ENCODE measurements around the gene DOCK9.

The DOCK9 gene

DNA sequence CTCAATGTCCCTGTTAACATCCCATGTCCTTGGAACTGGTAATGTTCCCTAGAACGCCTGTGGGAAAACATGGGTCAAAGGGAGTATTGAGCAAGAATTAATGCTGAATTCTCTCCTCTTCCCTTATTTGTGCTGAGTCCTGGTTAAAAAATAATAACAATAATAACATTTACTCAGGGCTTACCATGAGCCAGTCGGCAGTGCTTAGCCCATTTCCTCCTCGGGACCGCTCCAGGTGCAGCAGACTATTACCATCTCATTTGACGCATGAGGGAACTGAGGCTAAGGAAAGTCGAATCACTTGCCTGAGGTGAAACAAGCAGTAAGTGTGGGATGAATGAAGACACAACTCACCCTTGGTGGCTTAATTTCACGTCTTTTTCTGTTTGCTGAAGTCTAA is 191.8 kb downstream of the DOCK9 start:
- Histone ChIP-seq H3K4me3 (ENCODE audit: low read depth, low read length, poor library complexity, severe bottlenecking) (no peak overlapping the region), H3K79me2 (ENCODE audit: insufficient read depth, low read length) (no peaks in the 10 kb centered on the region), H3K36me3 (ENCODE audit: insufficient read depth, low read length) (no peaks in the 10 kb centered on the region), H3K9ac (ENCODE audit: low read length) (no peak overlapping the region), H3K9me3 (ENCODE audit: low read length) (no peaks in the 10 kb centered on the region), H3K27me3 (ENCODE audit: insufficient read depth, low read length) (no peaks in the 10 kb centered on the region), H3K9me2 (ENCODE audit: low read depth, low read length) (no peaks in the 10 kb centered on the region), H4K20me1 (ENCODE audit: insufficient read depth, low read length) (no peaks in the 10 kb centered on the region), H3K4me1 (ENCODE audit: insufficient read depth, low read length, severe bottlenecking) (no peaks in the 10 kb centered on the region), H2AFZ (ENCODE audit: low read length) (no peak overlapping the region), H3K27ac (ENCODE audit: low read depth, low read length, poor library complexity, severe bottlenecking) (no peak overlapping the region), H3F3A (ENCODE audit: insufficient read depth, low read length) (no peaks in the 10 kb centered on the region), H3K4me2 (ENCODE audit: low read length) (no peak overlapping the region)
- TF ChIP-seq EZH2 (IDR thresholded peaks at IDR 0.05; ENCODE audit: borderline replicate concordance, low read length) (no peak), CTCF (IDR thresholded peaks at IDR 0.05; ENCODE audit: low read length) (no peak)

DNA sequence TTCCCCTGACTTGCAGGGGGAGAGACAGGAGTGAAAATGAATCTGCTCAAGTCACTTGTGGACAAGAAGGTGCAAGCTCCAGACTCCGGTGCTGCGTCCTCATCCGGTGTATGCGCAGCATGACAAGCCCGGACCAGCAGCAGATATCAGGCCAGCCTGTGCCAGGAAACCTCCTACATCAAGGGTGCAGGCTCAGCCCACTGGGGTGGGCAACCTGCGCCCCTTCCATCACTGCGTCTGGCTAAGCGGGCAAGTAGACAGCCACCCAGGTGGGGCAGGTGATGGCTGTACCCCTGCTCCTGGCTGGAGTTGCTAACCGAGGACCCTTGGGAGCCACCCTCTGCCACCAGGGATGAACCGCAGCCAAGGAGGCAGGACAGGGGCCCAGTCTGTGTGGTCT is 192.5 kb downstream of the DOCK9 start:
- no peaks in the 10 kb centered on the region for H3K79me2 ChIP-seq (ENCODE audit: insufficient read depth, low read length)
- H4K20me1 ChIP-seq (ENCODE audit: insufficient read depth, low read length), result no peaks in the 10 kb centered on the region
- H3K36me3 ChIP-seq (ENCODE audit: insufficient read depth, low read length), result no peaks in the 10 kb centered on the region
- no peaks in the 10 kb centered on the region for H3K9me2 ChIP-seq (ENCODE audit: low read depth, low read length)
- no peak overlapping the region for H3K9ac ChIP-seq (ENCODE audit: low read length)
- no peaks in the 10 kb centered on the region for H3K4me1 ChIP-seq (ENCODE audit: insufficient read depth, low read length, severe bottlenecking)
- no peak overlapping the region for H3K27ac ChIP-seq (ENCODE audit: low read depth, low read length, poor library complexity, severe bottlenecking)
- H3K4me2 ChIP-seq (ENCODE audit: low read length), result no peak overlapping the region
- no peaks in the 10 kb centered on the region for H3K27me3 ChIP-seq (ENCODE audit: insufficient read depth, low read length)
- no peaks in the 10 kb centered on the region for H3K9me3 ChIP-seq (ENCODE audit: low read length)
- no peaks in the 10 kb centered on the region for H3F3A ChIP-seq (ENCODE audit: insufficient read depth, low read length)
- H3K4me3 ChIP-seq (ENCODE audit: low read depth, low read length, poor library complexity, severe bottlenecking), result no peak overlapping the region
- TF ChIP-seq CTCF (IDR thresholded peaks at IDR 0.05; ENCODE audit: low read length), result no peak
- TF ChIP-seq EZH2 (IDR thresholded peaks at IDR 0.05; ENCODE audit: borderline replicate concordance, low read length), result no peak
- H2AFZ ChIP-seq (ENCODE audit: low read length), result no peak overlapping the region

DNA sequence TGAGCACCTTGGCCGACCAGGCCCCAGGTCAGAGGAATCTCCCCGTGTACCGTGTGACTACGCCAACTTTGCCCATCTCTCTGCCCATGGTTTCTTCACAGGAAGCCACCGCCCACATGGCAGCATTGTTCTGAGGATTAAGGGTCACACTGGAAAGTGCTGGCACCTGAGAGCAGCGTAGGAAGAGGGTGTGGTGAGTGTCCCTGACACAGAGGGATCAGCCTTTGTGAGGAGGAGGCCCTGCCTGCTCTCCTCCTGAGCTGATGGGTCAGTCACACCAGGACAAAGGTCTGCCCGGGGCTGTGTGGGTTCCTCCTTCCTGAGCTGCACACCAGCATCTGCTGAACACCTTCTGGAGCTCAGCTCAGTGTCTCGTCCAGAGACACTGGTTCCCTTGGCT is 193.2 kb downstream of the DOCK9 start:
- no peak overlapping the region for H2AFZ ChIP-seq (ENCODE audit: low read length)
- no peak for TF ChIP-seq EZH2 (IDR thresholded peaks at IDR 0.05; ENCODE audit: borderline replicate concordance, low read length)
- TF ChIP-seq CTCF (IDR thresholded peaks at IDR 0.05; ENCODE audit: low read length), result no peak
- H3K27me3 ChIP-seq (ENCODE audit: insufficient read depth, low read length), result no peaks in the 10 kb centered on the region

More for the DNA sequence above, 193.2 kb downstream of the DOCK9 start:
- Histone ChIP-seq H3K36me3 (ENCODE audit: insufficient read depth, low read length) (no peaks in the 10 kb centered on the region), H3K4me2 (ENCODE audit: low read length) (no peak overlapping the region), H3K9me2 (ENCODE audit: low read depth, low read length) (no peaks in the 10 kb centered on the region), H3K9me3 (ENCODE audit: low read length) (no peaks in the 10 kb centered on the region), H3K4me3 (ENCODE audit: low read depth, low read length, poor library complexity, severe bottlenecking) (no peak overlapping the region), H3K27ac (ENCODE audit: low read depth, low read length, poor library complexity, severe bottlenecking) (no peak overlapping the region), H3F3A (ENCODE audit: insufficient read depth, low read length) (no peaks in the 10 kb centered on the region), H4K20me1 (ENCODE audit: insufficient read depth, low read length) (no peaks in the 10 kb centered on the region), H3K79me2 (ENCODE audit: insufficient read depth, low read length) (no peaks in the 10 kb centered on the region), H3K4me1 (ENCODE audit: insufficient read depth, low read length, severe bottlenecking) (no peaks in the 10 kb centered on the region), H3K9ac (ENCODE audit: low read length) (no peak overlapping the region)
